GM21723 (cell line): ENCODE measurements around the gene TMEM130.
"Not testable (repeated sequence)": the region's sequence is repeated elsewhere in the genome, so short reads cannot be mapped to it uniquely, and the experiment has no call there.

Experiments
- ATAC-seq: cut with Tn5 transposase; IDR thresholded peaks from one replicate; pipeline ENCODE4 v1.9.1; 2021; ENCODE audit warnings: mild to moderate bottlenecking, moderate library complexity; ENCODE audit not compliant: unreplicated experiment

The TMEM130 gene

GRCh38 chr7:98842552-98842951 lies 27.3 kb downstream of the TMEM130 start:
- not testable (repeated sequence) for ATAC-seq

GRCh38 chr7:98841179-98841997 lies 28.4 kb downstream of the TMEM130 start:
- peak; percentile 60 for ATAC-seq

GRCh38 chr7:98840722-98841121 lies 29.1 kb downstream of the TMEM130 start:
- no peak for ATAC-seq

GRCh38 chr7:98840096-98840495 lies 29.7 kb downstream of the TMEM130 start:
- no peak for ATAC-seq

GRCh38 chr7:98837630-98837972 lies 32.2 kb downstream of the TMEM130 start:
- no peak for ATAC-seq

- ATAC-seq, result no peak
Observed at GRCh38 chr7:98836811-98837629, 32.8 kb downstream of the TMEM130 start.

- ATAC-seq, result no peak
Observed at GRCh38 chr7:98834949-98835348, 34.9 kb downstream of the TMEM130 start.

GRCh38 chr7:98833022-98833421 lies 36.8 kb downstream of the TMEM130 start:
- no peak for ATAC-seq

- no peak for ATAC-seq
Observed at GRCh38 chr7:98831641-98832221, 38.1 kb downstream of the TMEM130 start.

- no peak for ATAC-seq
Observed at GRCh38 chr7:98830972-98831548, 38.8 kb downstream of the TMEM130 start.

GRCh38 chr7:98828368-98828767 lies 41.4 kb downstream of the TMEM130 start:
- ATAC-seq, result no peak

- ATAC-seq, result no peak
Observed at GRCh38 chr7:98827258-98827657, 42.6 kb downstream of the TMEM130 start.

- ATAC-seq, result no peak
Observed at GRCh38 chr7:98826811-98827231, 43.0 kb downstream of the TMEM130 start.

- no peak for ATAC-seq
Observed at GRCh38 chr7:98826387-98826786, 43.4 kb downstream of the TMEM130 start.

GRCh38 chr7:98823226-98823625 lies 46.6 kb downstream of the TMEM130 start:
- no peak for ATAC-seq

GRCh38 chr7:98821348-98821747 lies 48.5 kb downstream of the TMEM130 start:
- ATAC-seq, result no peak

GRCh38 chr7:98816967-98817710 lies 52.7 kb downstream of the TMEM130 start:
- ATAC-seq, result no peak

GRCh38 chr7:98816241-98816640 lies 53.6 kb downstream of the TMEM130 start:
- ATAC-seq, result no peak

- no peak for ATAC-seq
Observed at GRCh38 chr7:98815313-98815712, 54.5 kb downstream of the TMEM130 start.

GRCh38 chr7:98811299-98811698 lies 58.5 kb downstream of the TMEM130 start:
- no peak for ATAC-seq
